KMS-11 (cell line): ENCODE measurements around the gene KCNJ3.

Experiments
- H2AFZ ChIP-seq: fragments of 200-600 bp; sonication (generic); 2 replicates; pipeline ENCODE4 v1.6.1; 2016; ENCODE audit warnings: antibody characterized with exemption, mixed run types, low read depth
- H3K27ac ChIP-seq: fragments of 200-600 bp; sonication (generic); 2 replicates; pipeline ENCODE4 v1.6.1; 2016; ENCODE audit warnings: mild to moderate bottlenecking, mixed run types
- H3K27me3 ChIP-seq: fragments of 200-600 bp; sonication (generic); 2 replicates; pipeline ENCODE4 v1.6.1; 2017; ENCODE audit warnings: mild to moderate bottlenecking, low read depth, mixed run types, moderate library complexity; ENCODE audit not compliant: insufficient read depth
- H3K36me3 ChIP-seq: fragments of 200-600 bp; sonication (generic); 2 replicates; pipeline ENCODE4 v1.6.1; 2017; ENCODE audit warnings: mild to moderate bottlenecking, mixed run types; ENCODE audit not compliant: insufficient read depth
- H3K4me1 ChIP-seq: fragments of 200-600 bp; sonication (generic); 2 replicates; pipeline ENCODE4 v1.6.1; 2016; ENCODE audit warnings: mild to moderate bottlenecking, low read depth, mixed run types; ENCODE audit not compliant: poor library complexity, severe bottlenecking
- H3K4me2 ChIP-seq: fragments of 200-600 bp; sonication (generic); 2 replicates; pipeline ENCODE4 v1.7.0; 2016; ENCODE audit warnings: mild to moderate bottlenecking, mixed run types
- H3K4me3 ChIP-seq: fragments of 200-600 bp; sonication (generic); IDR thresholded peaks from 2 replicates; pipeline ENCODE4 v1.6.1; 2017; ENCODE audit warnings: low read depth, low read length, mixed read lengths; ENCODE audit not compliant: insufficient read depth
- H3K79me2 ChIP-seq: fragments of 200-600 bp; sonication (generic); 2 replicates; pipeline ENCODE4 v1.6.1; 2016; ENCODE audit warnings: low read depth, mixed run types; ENCODE audit not compliant: insufficient read depth
- H3K9ac ChIP-seq: fragments of 200-600 bp; sonication (generic); 2 replicates; pipeline ENCODE4 v1.6.1; 2016; ENCODE audit warnings: mild to moderate bottlenecking, mixed run types
- H4K20me1 ChIP-seq: fragments of 200-600 bp; sonication (generic); 2 replicates; pipeline ENCODE4 v1.6.1; 2016; ENCODE audit warnings: mild to moderate bottlenecking, mixed run types; ENCODE audit not compliant: insufficient read depth
- TF ChIP-seq, protein P1 (sequence below): fragments of 200-600 bp; sonication (generic); conservative IDR thresholded peaks from 2 replicates; pipeline ENCODE4 v1.6.1; 2017; ENCODE audit warnings: low read depth, mild to moderate bottlenecking, antibody characterized with exemption, low read length, moderate library complexity, mixed read lengths

Gene KCNJ3

DNA sequence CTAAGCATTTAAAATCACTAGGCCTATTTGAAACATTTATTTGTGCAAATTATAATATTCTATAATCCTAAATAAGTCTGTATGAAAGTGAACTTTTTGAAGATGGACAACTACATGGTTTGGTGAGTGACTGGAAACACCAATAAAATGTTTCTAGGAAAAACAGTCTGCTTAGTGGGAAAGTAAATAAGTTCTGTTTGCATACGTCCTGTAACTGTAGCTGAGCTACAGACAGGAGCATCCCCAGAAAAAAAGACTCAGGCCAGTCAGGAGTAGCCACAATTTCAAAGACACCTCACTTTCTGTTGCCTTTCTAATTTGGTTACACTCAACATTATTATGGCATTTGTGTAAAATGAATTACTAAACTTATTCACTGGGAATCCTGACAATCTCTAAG lies 28.4 kb upstream of the KCNJ3 start:
- Histone ChIP-seq H3K27ac (no peak overlapping the region), H3K27me3 (no peaks in the 10 kb centered on the region), H3K79me2 (no peaks in the 10 kb centered on the region), H3K36me3 (no peaks in the 10 kb centered on the region), H3K4me2 (no peak overlapping the region), H4K20me1 (no peaks in the 10 kb centered on the region), H2AFZ (no peak overlapping the region), H3K9ac (no peak overlapping the region), H3K4me1 (no peaks in the 10 kb centered on the region), H3K4me3 (no peak overlapping the region)
- TF ChIP-seq, protein P1, sequence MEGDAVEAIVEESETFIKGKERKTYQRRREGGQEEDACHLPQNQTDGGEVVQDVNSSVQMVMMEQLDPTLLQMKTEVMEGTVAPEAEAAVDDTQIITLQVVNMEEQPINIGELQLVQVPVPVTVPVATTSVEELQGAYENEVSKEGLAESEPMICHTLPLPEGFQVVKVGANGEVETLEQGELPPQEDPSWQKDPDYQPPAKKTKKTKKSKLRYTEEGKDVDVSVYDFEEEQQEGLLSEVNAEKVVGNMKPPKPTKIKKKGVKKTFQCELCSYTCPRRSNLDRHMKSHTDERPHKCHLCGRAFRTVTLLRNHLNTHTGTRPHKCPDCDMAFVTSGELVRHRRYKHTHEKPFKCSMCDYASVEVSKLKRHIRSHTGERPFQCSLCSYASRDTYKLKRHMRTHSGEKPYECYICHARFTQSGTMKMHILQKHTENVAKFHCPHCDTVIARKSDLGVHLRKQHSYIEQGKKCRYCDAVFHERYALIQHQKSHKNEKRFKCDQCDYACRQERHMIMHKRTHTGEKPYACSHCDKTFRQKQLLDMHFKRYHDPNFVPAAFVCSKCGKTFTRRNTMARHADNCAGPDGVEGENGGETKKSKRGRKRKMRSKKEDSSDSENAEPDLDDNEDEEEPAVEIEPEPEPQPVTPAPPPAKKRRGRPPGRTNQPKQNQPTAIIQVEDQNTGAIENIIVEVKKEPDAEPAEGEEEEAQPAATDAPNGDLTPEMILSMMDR = no peak

DNA sequence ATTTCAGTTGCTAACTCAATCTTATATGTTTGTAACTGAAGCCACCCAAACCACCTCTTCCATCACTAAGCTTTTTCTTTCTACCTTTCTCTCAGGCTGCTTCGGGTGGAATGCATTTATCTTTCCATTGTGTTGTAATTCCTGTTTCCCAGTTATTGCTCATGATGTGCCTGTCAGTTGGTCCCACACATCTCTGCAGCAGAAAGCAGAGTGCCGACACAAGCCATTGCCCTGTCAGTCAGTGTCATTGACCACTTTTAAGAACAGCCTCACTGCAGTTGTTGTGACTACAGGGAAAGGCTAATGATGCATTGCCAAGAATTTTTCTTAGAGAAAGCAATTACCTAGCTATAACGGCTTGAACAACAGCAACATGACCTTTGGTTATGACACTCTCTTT lies 24.8 kb upstream of the KCNJ3 start:
- Histone ChIP-seq H3K4me1 (no peaks in the 10 kb centered on the region), H3K4me2 (no peak overlapping the region), H3K36me3 (no peaks in the 10 kb centered on the region), H3K79me2 (no peaks in the 10 kb centered on the region), H4K20me1 (no peaks in the 10 kb centered on the region), H3K9ac (no peak overlapping the region), H3K27me3 (no peaks in the 10 kb centered on the region), H3K4me3 (no peak overlapping the region), H2AFZ (no peak overlapping the region), H3K27ac (no peak overlapping the region)
- TF ChIP-seq, protein P1 = no peak

GRCh38 chr2:154677401-154677800 lies 21.1 kb upstream of the KCNJ3 start:
- H3K36me3 ChIP-seq = no peaks in the 10 kb centered on the region
- H3K27me3 ChIP-seq = no peaks in the 10 kb centered on the region
- H3K4me3 ChIP-seq = no peak overlapping the region
- H3K4me2 ChIP-seq = no peak overlapping the region
- no peaks in the 10 kb centered on the region for H4K20me1 ChIP-seq
- H3K79me2 ChIP-seq = no peaks in the 10 kb centered on the region
- H2AFZ ChIP-seq = no peak overlapping the region
- H3K27ac ChIP-seq = no peak overlapping the region
- no peak overlapping the region for H3K9ac ChIP-seq
- no peaks in the 10 kb centered on the region for H3K4me1 ChIP-seq
- TF ChIP-seq, protein P1 = no peak

GRCh38 chr2:154681741-154682140 lies 16.8 kb upstream of the KCNJ3 start:
- no peak overlapping the region for H3K4me2 ChIP-seq

More at GRCh38 chr2:154681741-154682140, 16.8 kb upstream of the KCNJ3 start:
- Histone ChIP-seq H4K20me1 (no peaks in the 10 kb centered on the region), H3K4me3 (no peak overlapping the region), H2AFZ (no peak overlapping the region), H3K36me3 (no peaks in the 10 kb centered on the region), H3K27me3 (no peaks in the 10 kb centered on the region), H3K27ac (no peak overlapping the region), H3K4me1 (no peaks in the 10 kb centered on the region), H3K9ac (no peak overlapping the region), H3K79me2 (no peaks in the 10 kb centered on the region)
- TF ChIP-seq, protein P1 = no peak
